ENCODE data around the gene RPL4. TPM values are rescaled to one million over a fixed set of nuclear protein-coding genes. Genes with fewer than 3 reads are reported as not detected.

The RPL4 gene
- 1,000 to 10,000 TPM; 5,151 to 5,211 TPM for total RNA-seq

DNA sequence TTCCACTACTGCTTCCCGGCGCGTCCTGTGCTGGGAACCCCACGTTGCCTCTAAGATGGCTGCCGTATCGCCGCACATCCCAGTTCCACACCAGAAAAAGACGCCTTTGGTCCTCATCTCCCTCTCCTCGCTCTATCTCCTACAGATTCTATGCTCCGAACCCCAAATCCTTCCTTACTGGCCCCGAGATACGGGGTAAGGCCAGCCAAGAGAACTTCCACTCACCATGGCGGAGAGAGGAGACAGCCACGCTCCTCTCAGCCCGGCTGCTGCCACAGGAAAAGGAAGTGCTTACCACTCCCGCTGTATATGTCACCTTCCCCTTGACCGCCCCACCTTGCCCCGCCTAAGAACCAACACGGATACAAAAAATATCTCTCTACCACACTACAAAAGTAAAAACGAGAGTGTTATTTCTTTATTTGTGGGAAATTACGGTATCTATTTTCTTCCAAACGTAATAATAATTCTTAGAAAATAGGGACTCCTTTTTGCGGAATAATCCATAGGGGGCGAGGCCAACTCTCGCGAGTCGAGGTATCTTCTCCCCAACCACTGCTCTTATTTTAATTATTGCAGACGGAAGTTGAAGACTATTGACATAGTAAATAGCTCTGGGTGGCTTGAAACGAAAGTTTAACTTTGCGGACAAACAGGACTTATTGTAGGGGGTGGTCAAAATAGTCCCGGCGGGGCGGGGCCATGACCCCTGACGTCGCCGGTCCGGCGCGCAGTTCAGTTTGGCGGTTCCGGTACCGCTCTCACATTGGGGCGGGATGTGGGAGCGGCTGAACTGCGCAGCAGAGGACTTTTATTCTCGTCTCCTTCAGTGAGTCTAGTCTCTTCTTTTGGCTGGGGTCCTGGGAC is at the start of gene RPL4, which contains the start of gene ZWILCH:
Gene RPL4, minus strand, starts transcription at position 293 of the 867 bp plus-strand sequence. Its CDS starts 65 bp downstream, at position 228.
Gene ZWILCH, plus strand, starts transcription at position 764 of the 867 bp plus-strand sequence. Its CDS starts 13 bp downstream, at position 777.
- H3K4me3 Mint-ChIP-seq: peak within 1 kb of the TSS; percentile 95
- peaks cover 51% of the 10 kb centered on the region for H3K36me3 Mint-ChIP-seq
- no peaks in the 10 kb centered on the region for H3K27me3 Mint-ChIP-seq
- intact Hi-C loops (cut with micrococcal nuclease): loop anchor here (1.0 to 5.0 kb wide), 4 partner anchors 7 to 637 kb away; partner anchors contain the start of genes MAP2K1, RAB11A, SNAPC5 and TIPIN
- peak within 1 kb of the TSS; percentile 95 for H3K27ac Mint-ChIP-seq
- ChIA-PET POLR2A (interaction anchor here (0.7 to 1.7 kb wide), 9 partner anchors 8 to 212 kb away, joined by 3 to 15 read pairs (median 3); partner anchors contain the start of genes DIS3L and MAP2K1), CTCF (interaction anchor here (1.4 to 3.2 kb wide), 3 partner anchors 7 to 118 kb away, joined by 5 to 18 read pairs (median 11); partner anchors contain the start of genes MAP2K1 and SNAPC5)
- H3K9me3 Mint-ChIP-seq: no peaks in the 10 kb centered on the region
- peak; percentile 82 for DNase-seq
- peaks cover 49% of the 10 kb centered on the region for H3K4me1 Mint-ChIP-seq (ENCODE audit: low read depth)

GRCh38 chr15:66545255-66545654 is 40.6 kb upstream of the RPL4 start:
- H3K36me3 Mint-ChIP-seq: peaks cover 30% of the 10 kb centered on the region
- CTCF ChIA-PET: no interaction called here
- DNase-seq: no peak
- no peak overlapping the region for H3K4me3 Mint-ChIP-seq
- H3K9me3 Mint-ChIP-seq: no peaks in the 10 kb centered on the region
- H3K27ac Mint-ChIP-seq: no peak overlapping the region
- H3K27me3 Mint-ChIP-seq: no peaks in the 10 kb centered on the region
- no peaks in the 10 kb centered on the region for H3K4me1 Mint-ChIP-seq (ENCODE audit: low read depth)
- POLR2A ChIA-PET: no interaction called here
- intact Hi-C loops (cut with micrococcal nuclease): no loop called here

GRCh38 chr15:66542896-66543295 is 38.2 kb upstream of the RPL4 start:
- Mint-ChIP-seq H3K4me3 (no peak overlapping the region), H3K27me3 (no peaks in the 10 kb centered on the region), H3K9me3 (no peaks in the 10 kb centered on the region), H3K4me1 (ENCODE audit: low read depth) (no peaks in the 10 kb centered on the region), H3K36me3 (peaks cover 35% of the 10 kb centered on the region), H3K27ac (no peak overlapping the region)
- intact Hi-C loops (cut with micrococcal nuclease): no loop called here
- POLR2A ChIA-PET: no interaction called here
- CTCF ChIA-PET: no interaction called here
- no peak for DNase-seq

- ChIA-PET POLR2A (no interaction called here), CTCF (no interaction called here)
- intact Hi-C loops (cut with micrococcal nuclease): no loop called here
- Mint-ChIP-seq H3K9me3 (no peaks in the 10 kb centered on the region), H3K36me3 (peaks cover 44% of the 10 kb centered on the region), H3K27me3 (no peaks in the 10 kb centered on the region), H3K4me1 (ENCODE audit: low read depth) (no peaks in the 10 kb centered on the region), H3K27ac (no peak overlapping the region), H3K4me3 (no peak overlapping the region)
- no peak for DNase-seq
These were observed 30.4 kb upstream of the RPL4 start for GRCh38 chr15:66535056-66535455.

DNA sequence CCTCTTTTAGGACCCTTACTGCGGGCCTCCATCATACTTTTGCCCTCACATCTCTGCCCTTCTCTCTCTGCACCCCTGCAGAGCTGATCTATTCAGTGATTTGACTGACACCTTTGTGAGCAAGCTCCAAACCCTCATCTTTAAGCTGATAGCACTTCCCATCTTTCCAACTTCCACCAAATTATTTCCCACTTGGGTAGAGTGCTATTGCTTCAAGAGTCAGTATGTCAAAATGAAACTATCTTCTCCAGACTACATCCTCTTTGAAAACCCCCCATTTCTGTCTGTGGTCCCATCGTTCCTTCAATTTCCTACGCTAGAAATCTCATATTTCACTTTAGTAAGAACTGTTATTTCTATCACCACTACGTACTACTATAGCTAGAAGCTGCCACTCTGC is 20.2 kb upstream of the RPL4 start:
- Mint-ChIP-seq H3K36me3 (peaks cover 42% of the 10 kb centered on the region), H3K4me3 (no peak overlapping the region), H3K27ac (no peak overlapping the region), H3K9me3 (no peaks in the 10 kb centered on the region), H3K27me3 (no peaks in the 10 kb centered on the region), H3K4me1 (ENCODE audit: low read depth) (no peaks in the 10 kb centered on the region)
- ChIA-PET POLR2A (no interaction called here), CTCF (no interaction called here)
- intact Hi-C loops (cut with micrococcal nuclease): no loop called here
- no peak for DNase-seq

- H3K27ac Mint-ChIP-seq: no peak overlapping the region
- H3K4me3 Mint-ChIP-seq: no peak overlapping the region
- H3K27me3 Mint-ChIP-seq: no peaks in the 10 kb centered on the region
- DNase-seq: no peak
- no peaks in the 10 kb centered on the region for H3K9me3 Mint-ChIP-seq
- H3K36me3 Mint-ChIP-seq: peaks cover 38% of the 10 kb centered on the region
- POLR2A ChIA-PET: no interaction called here
- no peaks in the 10 kb centered on the region for H3K4me1 Mint-ChIP-seq (ENCODE audit: low read depth)
- CTCF ChIA-PET: no interaction called here
- intact Hi-C loops (cut with micrococcal nuclease): no loop called here
These were observed 19.3 kb upstream of the RPL4 start for GRCh38 chr15:66523926-66524325.

DNA sequence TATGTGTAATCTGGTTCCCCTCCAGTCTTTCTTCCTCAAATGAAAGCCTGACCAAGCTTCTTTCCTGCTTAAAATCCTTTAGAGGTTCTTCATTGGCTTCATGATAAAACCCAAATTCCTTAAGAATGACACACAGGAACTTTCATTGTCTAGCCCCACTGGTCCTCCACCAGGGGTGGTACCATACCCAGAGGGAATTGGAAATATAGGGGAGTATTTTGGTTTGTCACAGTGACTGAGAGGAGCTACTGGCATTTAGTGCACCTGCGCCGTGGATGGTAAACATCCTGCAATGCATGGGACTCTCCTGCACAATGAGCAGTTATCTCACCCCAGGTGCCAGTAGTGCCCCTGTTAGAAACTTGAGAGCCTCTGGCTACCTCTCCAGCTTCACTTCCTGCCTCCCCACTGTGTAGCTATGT is 11.3 kb upstream of the RPL4 start:
- H3K4me1 Mint-ChIP-seq (ENCODE audit: low read depth): no peaks in the 10 kb centered on the region

DNA sequence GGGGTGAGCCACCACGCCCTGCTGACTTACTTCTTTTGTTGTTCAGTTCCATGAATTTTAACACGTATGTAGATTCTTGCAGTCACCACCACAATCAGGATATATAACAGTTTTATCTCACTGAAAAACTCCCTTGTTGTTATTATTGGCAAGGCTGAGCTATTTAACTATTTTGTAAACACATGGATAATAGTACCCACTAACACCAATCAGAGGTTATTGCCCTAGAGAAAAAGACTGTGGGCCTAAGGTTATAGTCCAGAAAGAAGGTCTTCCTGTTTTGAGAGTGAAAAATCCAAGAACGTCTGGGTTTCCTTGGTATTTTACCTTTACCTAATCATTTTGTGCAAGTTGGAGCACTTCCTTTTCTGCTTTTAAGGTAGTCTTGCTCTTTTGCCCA is 9.9 kb upstream of the RPL4 start:
- POLR2A ChIA-PET: no interaction called here
- intact Hi-C loops (cut with micrococcal nuclease): no loop called here
- DNase-seq: no peak
- Mint-ChIP-seq H3K27ac (no peak overlapping the region), H3K4me3 (no peak overlapping the region), H3K4me1 (ENCODE audit: low read depth) (no peaks in the 10 kb centered on the region), H3K36me3 (peaks cover 26% of the 10 kb centered on the region), H3K27me3 (no peaks in the 10 kb centered on the region), H3K9me3 (no peaks in the 10 kb centered on the region)
- CTCF ChIA-PET: no interaction called here

More for the DNA sequence above, 11.3 kb upstream of the RPL4 start:
- Mint-ChIP-seq H3K27me3 (no peaks in the 10 kb centered on the region), H3K27ac (no peak overlapping the region), H3K4me3 (no peak overlapping the region), H3K9me3 (no peaks in the 10 kb centered on the region), H3K36me3 (peaks cover 22% of the 10 kb centered on the region)
- intact Hi-C loops (cut with micrococcal nuclease): no loop called here
- no peak for DNase-seq
- ChIA-PET CTCF (no interaction called here), POLR2A (interaction anchor here (0.6 kb wide), 1 partner anchor 141 kb away, joined by 3 read pairs; no protein-coding TSS in a partner anchor)

DNA sequence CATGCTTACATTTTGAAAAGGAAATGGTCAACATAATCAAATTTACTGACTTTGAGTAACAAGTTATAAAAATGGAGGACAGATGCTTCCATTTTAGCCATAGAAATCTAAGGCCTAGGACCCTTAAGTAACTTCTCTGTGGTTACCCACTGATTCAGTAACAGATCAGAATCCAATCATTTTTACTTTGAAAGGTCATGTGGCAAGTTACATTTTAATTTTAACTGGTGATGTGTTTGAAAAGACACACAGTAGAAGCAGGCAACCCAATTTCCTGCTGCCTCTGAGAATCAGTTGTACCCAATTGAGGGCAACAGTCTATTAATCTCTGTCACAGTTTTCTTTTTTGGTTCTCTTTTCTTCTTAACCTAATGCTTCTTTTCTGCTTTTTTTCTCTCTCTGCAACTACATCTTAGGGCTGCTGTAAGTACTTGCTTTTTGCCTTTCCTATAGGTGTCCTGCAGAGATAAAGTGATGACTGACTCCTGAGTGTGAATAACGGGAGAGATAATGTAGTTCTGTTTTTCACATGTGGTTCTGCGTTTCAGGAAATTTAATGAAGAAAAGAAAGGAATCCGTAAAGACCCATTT is 3.7 kb upstream of the RPL4 start:
- intact Hi-C loops (cut with micrococcal nuclease): no loop called here
- ChIA-PET CTCF (interaction anchor here (0.6 to 3.2 kb wide), 2 partner anchors 11 to 24 kb away, joined by 4 to 18 read pairs; partner anchors contain the start of gene SNAPC5), POLR2A (interaction anchor here (0.8 to 1.7 kb wide), 2 partner anchors 9 to 255 kb away, joined by 3 to 5 read pairs; partner anchors contain the start of gene MEGF11)
- no peak for DNase-seq
- H3K27me3 Mint-ChIP-seq: no peaks in the 10 kb centered on the region
- H3K27ac Mint-ChIP-seq: no peak overlapping the region
- peaks cover 19% of the 10 kb centered on the region for H3K4me1 Mint-ChIP-seq (ENCODE audit: low read depth)
- no peaks in the 10 kb centered on the region for H3K9me3 Mint-ChIP-seq
- no peak overlapping the region for H3K4me3 Mint-ChIP-seq
- H3K36me3 Mint-ChIP-seq: peaks cover 21% of the 10 kb centered on the region

DNA sequence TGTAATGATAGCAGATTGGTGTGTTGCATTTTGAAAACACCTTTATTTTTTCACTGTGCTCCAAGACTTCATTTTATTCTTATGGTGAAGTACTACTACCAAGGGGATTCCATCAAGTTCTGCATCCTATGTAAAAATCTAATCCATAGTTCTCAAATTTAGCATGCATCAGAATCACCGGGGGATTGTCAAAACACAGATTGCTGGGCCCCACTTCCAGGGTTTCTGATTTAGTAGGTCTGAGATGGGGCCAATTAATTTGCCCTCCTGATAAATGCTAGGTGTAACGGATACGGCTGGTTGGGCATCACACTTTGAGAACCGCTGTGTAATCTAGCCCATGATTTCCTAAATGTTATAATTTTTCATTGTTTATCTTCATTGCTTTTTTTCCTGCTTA is 1.2 kb upstream of the RPL4 start:
- no peak for DNase-seq
- no peaks in the 10 kb centered on the region for H3K27me3 Mint-ChIP-seq
- CTCF ChIA-PET: interaction anchor here (1.4 to 3.2 kb wide), 2 partner anchors 8 to 119 kb away, joined by 5 to 18 read pairs; partner anchors contain the start of genes MAP2K1 and SNAPC5
- intact Hi-C loops (cut with micrococcal nuclease): loop anchor here (1.0 to 2.0 kb wide), 3 partner anchors 9 to 149 kb away; partner anchors contain the start of genes MAP2K1, SNAPC5 and TIPIN
- no peaks in the 10 kb centered on the region for H3K9me3 Mint-ChIP-seq
- H3K4me3 Mint-ChIP-seq: peak overlapping the region; percentile 95
- peak overlapping the region; percentile 95 for H3K27ac Mint-ChIP-seq
- H3K4me1 Mint-ChIP-seq (ENCODE audit: low read depth): peaks cover 39% of the 10 kb centered on the region
- peaks cover 45% of the 10 kb centered on the region for H3K36me3 Mint-ChIP-seq
- POLR2A ChIA-PET: interaction anchor here (1.0 to 1.7 kb wide), 5 partner anchors 119 to 213 kb away, joined by 3 to 15 read pairs (median 4); partner anchors contain the start of genes DIS3L and MAP2K1

DNA sequence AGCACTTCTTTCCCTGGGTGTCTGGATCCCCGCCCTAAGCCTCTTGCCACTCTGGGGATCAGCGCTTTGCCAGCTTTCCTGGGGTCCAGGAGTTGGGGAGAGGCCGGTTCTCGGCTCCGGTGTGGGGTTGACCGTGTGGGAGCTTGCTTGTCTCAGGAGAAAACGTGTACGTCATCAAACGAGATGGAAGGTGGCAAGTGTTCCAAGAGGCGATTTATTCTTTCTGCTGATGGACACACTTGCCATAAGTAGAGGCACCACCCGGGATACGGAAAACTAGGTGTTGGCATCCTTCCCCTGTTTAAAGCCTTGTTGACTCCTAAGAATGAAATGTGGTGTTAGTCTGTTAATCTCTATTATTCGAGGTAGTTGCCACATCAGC is 766 bp upstream of the RPL4 start:
- H3K4me1 Mint-ChIP-seq (ENCODE audit: low read depth): peaks cover 43% of the 10 kb centered on the region
- intact Hi-C loops (cut with micrococcal nuclease): loop anchor here (1.0 to 2.0 kb wide), 3 partner anchors 8 to 149 kb away; partner anchors contain the start of genes MAP2K1, SNAPC5 and TIPIN

More for the DNA sequence above, 766 bp upstream of the RPL4 start:
- ChIA-PET CTCF (interaction anchor here (1.4 to 3.2 kb wide), 3 partner anchors 8 to 119 kb away, joined by 5 to 18 read pairs (median 11); partner anchors contain the start of genes MAP2K1 and SNAPC5), POLR2A (interaction anchor here (0.7 to 1.7 kb wide), 7 partner anchors 9 to 212 kb away, joined by 3 to 15 read pairs (median 4); partner anchors contain the start of genes DIS3L and MAP2K1)
- peak overlapping the region; percentile 95 for H3K4me3 Mint-ChIP-seq
- no peaks in the 10 kb centered on the region for H3K27me3 Mint-ChIP-seq
- H3K27ac Mint-ChIP-seq: peak overlapping the region; percentile 95
- peaks cover 45% of the 10 kb centered on the region for H3K36me3 Mint-ChIP-seq
- no peaks in the 10 kb centered on the region for H3K9me3 Mint-ChIP-seq
- DNase-seq: no peak

Data from activated CD4-positive, alpha-beta memory T cell treated with anti-CD3 and anti-CD28 coated beads for 36 hours (primary cell).